T-helper 9 cell (primary cell): ENCODE data around the gene FXYD7.

ENCODE experiments used
- DNase-seq: peaks from one replicate; pipeline ENCODE4 v3.0.0-alpha.2; 2020

Gene FXYD7

GRCh38 chr19:35112995-35113688 lies 29.9 kb upstream of the FXYD7 start:
- DNase-seq = no peak

- peak; percentile 62 for DNase-seq
These were observed 28.5 kb upstream of the FXYD7 start for GRCh38 chr19:35114353-35115176.

- no peak for DNase-seq
These were observed 27.7 kb upstream of the FXYD7 start, which contains the start of gene FXYD3 for GRCh38 chr19:35115177-35115951. Gene FXYD3, plus strand, starts transcription at chr19:35115823. Its CDS starts 3,554 bp downstream, at chr19:35119377.

- no peak for DNase-seq
These were observed 26.8 kb upstream of the FXYD7 start for GRCh38 chr19:35116072-35116801.

GRCh38 chr19:35117116-35117515 lies 25.9 kb upstream of the FXYD7 start:
- DNase-seq = no peak

GRCh38 chr19:35117799-35118198 lies 25.3 kb upstream of the FXYD7 start:
- no peak for DNase-seq

GRCh38 chr19:35118268-35119020 lies 24.6 kb upstream of the FXYD7 start:
- DNase-seq = no peak

GRCh38 chr19:35119091-35119490 lies 24.0 kb upstream of the FXYD7 start:
- DNase-seq = no peak

GRCh38 chr19:35119578-35120155 lies 23.4 kb upstream of the FXYD7 start:
- no peak for DNase-seq

GRCh38 chr19:35120492-35120891 lies 22.6 kb upstream of the FXYD7 start:
- no peak for DNase-seq

GRCh38 chr19:35120898-35121297 lies 22.2 kb upstream of the FXYD7 start:
- no peak for DNase-seq

- DNase-seq = no peak
These were observed 20.1 kb upstream of the FXYD7 start for GRCh38 chr19:35122687-35123551.

- DNase-seq = no peak
These were observed 19.5 kb upstream of the FXYD7 start for GRCh38 chr19:35123573-35123972.

GRCh38 chr19:35124098-35125060 lies 18.7 kb upstream of the FXYD7 start:
- peak; percentile 73 for DNase-seq

GRCh38 chr19:35125270-35125717 lies 17.8 kb upstream of the FXYD7 start:
- DNase-seq = no peak

GRCh38 chr19:35125749-35126623 lies 17.1 kb upstream of the FXYD7 start:
- DNase-seq = no peak

GRCh38 chr19:35126624-35126959 lies 16.5 kb upstream of the FXYD7 start:
- no peak for DNase-seq

GRCh38 chr19:35127871-35128270 lies 15.2 kb upstream of the FXYD7 start:
- DNase-seq = no peak
